Upper lobe of left lung (tissue), 6 donors: Measurements from ENCODE around the gene HPCA. TPM values are rescaled to one million over a fixed set of nuclear protein-coding genes. Genes with fewer than 3 reads are reported as not detected.
A peak's percentile ranks its signal among the peaks of the same experiment; 100 is the strongest.

Experiments
- ATAC-seq, 2 donors: fragments of 200-7000 bp; cut with Tn5 transposase; one replicate each; pipeline ENCODE4 v1.9.1; 2022; ENCODE audit warnings: mild to moderate bottlenecking in 2 of 2, moderate library complexity in 2 of 2; ENCODE audit not compliant: low FRiP score in 2 of 2
- DNase-seq, 2 donors: peaks; one replicate each; pipeline ENCODE4 v3.0.0-alpha.2; 2019 to 2020
- H3K27ac ChIP-seq, 4 donors: fragments of 200-600 bp; sonication (generic); one replicate each; pipeline ENCODE4 v1.5.1; 2016 to 2019
- H3K27me3 ChIP-seq, 4 donors: fragments of 200-600 bp; sonication (generic); one replicate each; pipeline ENCODE4 v1.5.1; 2017 to 2019
- H3K36me3 ChIP-seq, 4 donors: fragments of 200-600 bp; sonication (generic); one replicate each; pipeline ENCODE4 v1.5.1; 2016 to 2019
- H3K4me1 ChIP-seq, 4 donors: fragments of 200-600 bp; sonication (generic); one replicate each; pipeline ENCODE4 v1.5.1; 2018 to 2019
- H3K4me3 ChIP-seq, 4 donors: fragments of 200-600 bp; sonication (generic); one replicate each; pipeline ENCODE4 v1.5.1; 2017 to 2019; ENCODE audit warnings: mild to moderate bottlenecking in 2 of 4, moderate library complexity in 1 of 4
- H3K9me3 ChIP-seq, 4 donors: fragments of 200-600 bp; sonication (generic); one replicate each; pipeline ENCODE4 v1.5.1; 2018 to 2019
- EP300 ChIP-seq, 4 donors: sonication (generic); formaldehyde crosslinking; IDR thresholded peaks; one replicate each; pipeline ENCODE4 v1.5.1; 2017; ENCODE audit warnings: antibody characterized with exemption in 4 of 4, control low read depth in 2 of 4
- POLR2A ChIP-seq, 4 donors: fragments of 450-650 bp; IDR thresholded peaks; one replicate each; pipeline ENCODE4 v1.5.1; 2016 to 2017; ENCODE audit warnings: antibody characterized with exemption in 4 of 4, mild to moderate bottlenecking in 2 of 4
- POLR2AphosphoS5 ChIP-seq, 2 donors: sonication (generic); formaldehyde crosslinking; IDR thresholded peaks; one replicate each; pipeline ENCODE4 v1.5.1; 2017; ENCODE audit warnings: antibody characterized with exemption in 2 of 2
- WGBS, 2 donors: methylation state at CpG; one replicate each; pipeline ENCODE4 v1.1.5; 2017 to 2018; 5-methylcytosine and 5-hydroxymethylcytosine counted together
- total RNA-seq, 6 donors: library from RNA; depleted of rRNA in 4 of 6; stranded (reverse); fragments of >200 nt in 4 of 6; gene quantifications; one replicate each; pipeline versions ENCODE4 v1.1.0 to v1.2.1, GENCODE V29; 2016 to 2021
- TF ChIP-seq, protein P1 (sequence below), 6 experiments: fragments of 450-650 bp in 4 of 6; fragments of 200-600 bp in 2 of 6; sonication (generic) in 2 of 6; IDR thresholded peaks; one replicate each; pipeline ENCODE4 v1.5.1; 2016 to 2019; ENCODE audit warnings: antibody characterized with exemption in 6 of 6
- donor health status: DM: no; HTN: no; CAD: no; lungs with moderate emphysema.
- donor health status: DM: no; HTN: yes; CAD: no; lungs with severe emphysema.

The HPCA gene
- total RNA-seq, 6 donors from 2014 or later, result not detected

DNA sequence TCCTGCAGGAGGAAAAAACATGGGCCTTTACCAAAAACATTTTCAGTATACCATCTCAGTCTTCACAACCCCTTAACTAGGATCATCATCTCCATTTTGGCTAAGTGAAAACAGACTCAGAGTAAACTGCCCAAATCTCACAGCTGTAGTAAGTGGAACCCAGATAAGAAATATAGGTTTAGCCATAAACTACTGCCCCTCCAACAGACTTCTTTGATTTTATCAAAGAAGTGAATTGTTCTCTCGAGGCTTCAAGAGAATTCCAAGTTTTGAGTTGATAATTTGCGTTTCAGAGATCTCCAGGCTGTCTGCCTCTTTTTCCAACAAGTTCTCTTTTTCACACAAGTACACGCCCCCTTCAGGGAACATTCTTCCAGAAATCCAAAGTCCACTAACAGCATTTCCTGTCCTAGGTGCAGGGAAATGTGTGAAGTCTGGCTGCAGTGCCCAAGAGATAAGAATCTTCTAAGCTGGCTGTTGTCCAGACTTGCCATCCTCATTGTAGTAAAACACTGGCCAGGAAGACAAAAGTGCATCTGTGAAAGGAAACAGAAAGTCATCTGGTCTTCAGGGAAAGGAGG, 47.5 kb downstream of the HPCA start:
- Histone ChIP-seq H3K36me3 (peaks cover 3 to 33% (median 22%) of the 10 kb centered on the region in 4 donors), H3K27ac (peak overlapping the region in 2 of 4 donors; percentile 63 to 67), H3K4me1 (peaks cover 9 to 12% (median 10%) of the 10 kb centered on the region in 4 donors), H3K27me3 (no peaks in the 10 kb centered on the region), H3K4me3 (no peak overlapping the region), H3K9me3 (no peaks in the 10 kb centered on the region)
- no peak for DNase-seq
- ATAC-seq, result no peak
- 39 to 54% methylated on average over 3 of the region's 3 CpGs for WGBS, 2 donors
- no peak for TF ChIP-seq POLR2A (IDR thresholded peaks at IDR 0.05)
- TF ChIP-seq EP300 (IDR thresholded peaks at IDR 0.05), result no peak
- TF ChIP-seq POLR2AphosphoS5 (IDR thresholded peaks at IDR 0.05), result peak in 1 of 2 donors; percentile 32
- TF ChIP-seq, protein P1, sequence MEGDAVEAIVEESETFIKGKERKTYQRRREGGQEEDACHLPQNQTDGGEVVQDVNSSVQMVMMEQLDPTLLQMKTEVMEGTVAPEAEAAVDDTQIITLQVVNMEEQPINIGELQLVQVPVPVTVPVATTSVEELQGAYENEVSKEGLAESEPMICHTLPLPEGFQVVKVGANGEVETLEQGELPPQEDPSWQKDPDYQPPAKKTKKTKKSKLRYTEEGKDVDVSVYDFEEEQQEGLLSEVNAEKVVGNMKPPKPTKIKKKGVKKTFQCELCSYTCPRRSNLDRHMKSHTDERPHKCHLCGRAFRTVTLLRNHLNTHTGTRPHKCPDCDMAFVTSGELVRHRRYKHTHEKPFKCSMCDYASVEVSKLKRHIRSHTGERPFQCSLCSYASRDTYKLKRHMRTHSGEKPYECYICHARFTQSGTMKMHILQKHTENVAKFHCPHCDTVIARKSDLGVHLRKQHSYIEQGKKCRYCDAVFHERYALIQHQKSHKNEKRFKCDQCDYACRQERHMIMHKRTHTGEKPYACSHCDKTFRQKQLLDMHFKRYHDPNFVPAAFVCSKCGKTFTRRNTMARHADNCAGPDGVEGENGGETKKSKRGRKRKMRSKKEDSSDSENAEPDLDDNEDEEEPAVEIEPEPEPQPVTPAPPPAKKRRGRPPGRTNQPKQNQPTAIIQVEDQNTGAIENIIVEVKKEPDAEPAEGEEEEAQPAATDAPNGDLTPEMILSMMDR (IDR thresholded peaks at IDR 0.05), result peak in 1 of 6 experiments; percentile 3

DNA sequence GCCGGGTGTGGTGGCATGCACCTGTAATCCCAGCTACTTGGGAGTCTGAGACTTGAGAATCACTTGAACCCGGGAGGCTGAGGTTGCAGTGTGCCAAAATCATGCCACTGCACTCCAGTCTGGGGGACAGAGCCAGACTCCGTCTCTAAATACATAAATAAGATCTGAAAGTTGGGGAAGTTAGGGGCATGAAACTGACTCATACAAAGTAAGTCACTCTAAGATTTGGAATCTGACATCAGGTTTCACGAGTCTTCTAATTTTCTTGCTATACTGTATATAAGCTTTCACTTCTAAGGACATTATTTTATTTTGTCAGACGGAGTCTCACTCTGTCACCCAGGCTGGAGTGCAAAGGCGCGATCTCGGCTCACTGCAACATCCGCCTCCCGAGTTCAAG, 48.2 kb downstream of the HPCA start:
- TF ChIP-seq POLR2AphosphoS5 (IDR thresholded peaks at IDR 0.05), result no peak
- no peak for TF ChIP-seq EP300 (IDR thresholded peaks at IDR 0.05)
- no peak for TF ChIP-seq POLR2A (IDR thresholded peaks at IDR 0.05)
- TF ChIP-seq, protein P1 (IDR thresholded peaks at IDR 0.05), result no peak
- H3K9me3 ChIP-seq, result no peaks in the 10 kb centered on the region
- no peak overlapping the region for H3K4me3 ChIP-seq
- peaks cover 3 to 39% (median 22%) of the 10 kb centered on the region in 4 donors for H3K36me3 ChIP-seq
- DNase-seq, result no peak
- peaks cover 10 to 18% (median 15%) of the 10 kb centered on the region in 4 donors for H3K4me1 ChIP-seq
- WGBS, 2 donors, result 91 to 92% methylated on average over 10 of the region's 10 CpGs
- H3K27ac ChIP-seq, result no peak overlapping the region
- no peak for ATAC-seq
- H3K27me3 ChIP-seq, result no peaks in the 10 kb centered on the region

DNA sequence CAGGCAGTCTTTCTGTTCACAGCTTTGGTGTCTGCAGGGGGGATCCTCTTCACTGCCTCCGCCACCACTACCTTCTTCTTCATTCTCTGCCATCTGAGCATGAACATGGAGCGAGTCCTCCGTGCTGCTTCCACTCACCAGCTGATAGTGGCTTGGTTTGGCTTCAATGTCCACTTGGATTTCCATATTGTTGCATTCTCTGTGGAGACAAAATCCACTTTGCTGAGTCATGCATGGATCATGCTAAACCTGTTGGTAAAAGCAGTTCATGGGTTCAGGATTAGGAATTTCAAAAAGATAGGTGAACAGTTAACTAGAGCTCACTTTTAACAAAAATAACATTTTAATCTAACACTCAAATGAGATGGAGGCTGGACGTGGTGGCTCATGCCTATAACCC, 50.8 kb downstream of the HPCA start:
- TF ChIP-seq, protein P1 (IDR thresholded peaks at IDR 0.05), result no peak
- TF ChIP-seq POLR2AphosphoS5 (IDR thresholded peaks at IDR 0.05), result no peak
- no peak for TF ChIP-seq POLR2A (IDR thresholded peaks at IDR 0.05)
- TF ChIP-seq EP300 (IDR thresholded peaks at IDR 0.05), result no peak
- peaks cover 6 to 65% (median 40%) of the 10 kb centered on the region in 4 donors for H3K36me3 ChIP-seq
- no peak overlapping the region for H3K27ac ChIP-seq
- H3K9me3 ChIP-seq, result no peaks in the 10 kb centered on the region
- 97% methylated on average over 4 of the region's 4 CpGs for WGBS, 2 donors
- peaks cover 10 to 29% (median 23%) of the 10 kb centered on the region in 4 donors for H3K4me1 ChIP-seq
- DNase-seq (no peak), ATAC-seq (no peak)
- H3K27me3 ChIP-seq, result no peaks in the 10 kb centered on the region
- H3K4me3 ChIP-seq, result no peak overlapping the region

DNA sequence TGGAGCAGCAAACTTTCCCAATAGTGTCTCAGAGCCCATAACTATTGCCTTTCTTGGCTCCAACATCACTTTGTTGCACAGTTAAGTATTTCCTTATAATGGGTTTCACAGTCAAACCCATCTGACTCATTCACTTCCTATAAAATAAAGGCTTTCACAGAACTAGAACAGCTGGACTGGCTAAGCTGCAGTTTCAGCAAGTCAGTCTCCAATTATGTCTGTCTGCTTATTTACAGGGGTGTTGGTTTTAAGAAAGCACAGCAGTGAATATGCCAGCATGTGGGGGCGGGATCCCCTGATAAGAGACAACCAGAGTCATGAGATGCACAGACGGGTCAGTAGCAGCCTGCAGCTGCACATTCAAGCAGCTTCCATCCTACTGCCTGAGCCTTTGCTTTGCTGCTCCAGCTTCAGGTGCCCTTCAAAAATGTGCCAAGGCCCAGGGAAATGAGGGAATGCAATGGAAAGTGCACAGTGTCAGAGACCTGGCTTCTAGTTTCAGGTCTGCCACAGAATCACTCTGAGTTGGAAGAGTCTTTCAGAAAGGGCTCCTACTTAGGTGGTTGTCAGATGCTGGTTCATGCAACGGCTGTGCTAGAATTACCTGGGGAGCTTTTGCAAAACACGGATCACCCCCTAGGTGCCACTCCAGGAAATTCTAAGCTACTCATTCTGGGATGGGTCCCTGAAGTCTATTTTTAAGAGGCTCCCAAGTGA, 53.5 kb downstream of the HPCA start:
- TF ChIP-seq POLR2A (IDR thresholded peaks at IDR 0.05) (peak in 1 of 4 donors; percentile 35), POLR2AphosphoS5 (IDR thresholded peaks at IDR 0.05) (no peak), EP300 (IDR thresholded peaks at IDR 0.05) (no peak)
- TF ChIP-seq, protein P1 (IDR thresholded peaks at IDR 0.05), result no peak
- Histone ChIP-seq H3K36me3 (peaks cover 19 to 92% (median 63%) of the 10 kb centered on the region in 4 donors), H3K4me3 (no peak overlapping the region), H3K27ac (peak overlapping the region in 2 of 4 donors; percentile 5 to 18), H3K4me1 (peaks cover 0 to 17% (median 14%) of the 10 kb centered on the region in 4 donors), H3K27me3 (no peaks in the 10 kb centered on the region), H3K9me3 (no peaks in the 10 kb centered on the region)
- peak; percentile 68 to 91 for ATAC-seq
- WGBS, 2 donors, result 75 to 89% methylated on average over 3 to 4 of the region's 4 CpGs
- DNase-seq, result peak in 1 of 2 donors; percentile 35
